HG02870 (cell line): ENCODE data around the gene ZNF354B.
"Not testable (repeated sequence)": the region's sequence is repeated elsewhere in the genome, so short reads cannot be mapped to it uniquely, and the experiment has no call there.

Source experiments
- ATAC-seq: cut with Tn5 transposase; IDR thresholded peaks from one replicate; pipeline ENCODE4 v1.9.1; 2021; ENCODE audit warnings: mild to moderate bottlenecking, moderate library complexity; ENCODE audit not compliant: unreplicated experiment

The ZNF354B gene

GRCh38 chr5:178883115-178883694 is 23.5 kb downstream of the ZNF354B start:
- ATAC-seq: not testable (repeated sequence)

- no peak for ATAC-seq
Measured at GRCh38 chr5:178883815-178884430, 24.2 kb downstream of the ZNF354B start.

- ATAC-seq: no peak
Measured at GRCh38 chr5:178895615-178896571, 36.1 kb downstream of the ZNF354B start, which contains the start of gene ZFP2. ZFP2 (plus strand) TSS chr5:178895913; CDS start chr5:178931314, 35,401 bp downstream.

- no peak for ATAC-seq
Measured at GRCh38 chr5:178899289-178899688, 39.5 kb downstream of the ZNF354B start.

- ATAC-seq: no peak
Measured at GRCh38 chr5:178902849-178903248, 43.1 kb downstream of the ZNF354B start.

- no peak for ATAC-seq
Measured at GRCh38 chr5:178931846-178932760, 72.3 kb downstream of the ZNF354B start.
